Hepatic stellate cell (primary cell): ENCODE data around the gene TBC1D23.
"Not testable (repeated sequence)": the region's sequence is repeated elsewhere in the genome, so short reads cannot be mapped to it uniquely, and the experiment has no call there.

Source experiments
- DNase-seq: peaks from one replicate; pipeline ENCODE4 v3.0.0; 2011; ENCODE audit warnings: low spot score

TBC1D23 gene

GRCh38 chr3:100310355-100310965 is 49.7 kb downstream of the TBC1D23 start:
- DNase-seq: no peak

GRCh38 chr3:100311011-100311410 is 50.2 kb downstream of the TBC1D23 start:
- DNase-seq: no peak

- DNase-seq: peak; percentile 17
Observed at GRCh38 chr3:100316641-100317069, 55.9 kb downstream of the TBC1D23 start.

- no peak for DNase-seq
Observed at GRCh38 chr3:100317912-100318311, 57.1 kb downstream of the TBC1D23 start.

GRCh38 chr3:100319951-100320350 is 59.2 kb downstream of the TBC1D23 start:
- DNase-seq: no peak

- no peak for DNase-seq
Observed at GRCh38 chr3:100324044-100324443, 63.3 kb downstream of the TBC1D23 start.

GRCh38 chr3:100325827-100326226 is 65.0 kb downstream of the TBC1D23 start:
- DNase-seq: no peak

- DNase-seq: not testable (repeated sequence)
Observed at GRCh38 chr3:100327377-100327776, 66.6 kb downstream of the TBC1D23 start.

- DNase-seq: no peak
Observed at GRCh38 chr3:100329800-100330489, 69.2 kb downstream of the TBC1D23 start.

- no peak for DNase-seq
Observed at GRCh38 chr3:100330651-100331050, 69.9 kb downstream of the TBC1D23 start.

- no peak for DNase-seq
Observed at GRCh38 chr3:100331660-100332059, 70.9 kb downstream of the TBC1D23 start.

GRCh38 chr3:100333051-100333450 is 72.3 kb downstream of the TBC1D23 start:
- no peak for DNase-seq

- no peak for DNase-seq
Observed at GRCh38 chr3:100333970-100334487, 73.2 kb downstream of the TBC1D23 start.

GRCh38 chr3:100334488-100335351 is 73.9 kb downstream of the TBC1D23 start, which contains the start of gene NIT2:
Gene NIT2, plus strand, starts transcription at chr3:100334757. Its CDS starts 35 bp downstream, at chr3:100334792.
- peak; percentile 83 for DNase-seq

GRCh38 chr3:100335434-100335833 is 74.6 kb downstream of the TBC1D23 start:
- DNase-seq: peak; percentile 22

GRCh38 chr3:100336229-100336628 is 75.4 kb downstream of the TBC1D23 start:
- not testable (repeated sequence) for DNase-seq

GRCh38 chr3:100338911-100339310 is 78.1 kb downstream of the TBC1D23 start:
- DNase-seq: no peak

- no peak for DNase-seq
Observed at GRCh38 chr3:100339786-100340185, 79.0 kb downstream of the TBC1D23 start.

GRCh38 chr3:100340527-100340926 is 79.7 kb downstream of the TBC1D23 start:
- DNase-seq: no peak

GRCh38 chr3:100348727-100349126 is 87.9 kb downstream of the TBC1D23 start:
- no peak for DNase-seq

- not testable (repeated sequence) for DNase-seq
Observed at GRCh38 chr3:100351770-100352169, 91.0 kb downstream of the TBC1D23 start.
